GM12878 (cell line): ENCODE results near the gene BNIP1.

ENCODE experiments used
- ATF3 ChIP-seq: IDR thresholded peaks from 2 replicates; pipeline ENCODE4 v1.6.1; 2011; ENCODE audit warnings: low read depth, mild to moderate bottlenecking, low read length, moderate library complexity, borderline replicate concordance; ENCODE audit errors: extremely low read depth
- CREM ChIP-seq: IDR thresholded peaks from 2 replicates; pipeline ENCODE4 v1.6.1; 2014; ENCODE audit warnings: antibody characterized with exemption, low read depth
- CTCF ChIP-seq, 3 experiments: IDR thresholded peaks in 2 of 3; conservative IDR thresholded peaks in 1 of 3; 2 replicates each; pipeline ENCODE4 v1.5.1; 2011; ENCODE audit warnings: low read depth in 3 of 3, low read length in 3 of 3, mild to moderate bottlenecking in 3 of 3, control low read depth in 2 of 3, moderate library complexity in 2 of 3, inconsistent platforms in 1 of 3, mixed read lengths in 1 of 3; ENCODE audit not compliant: control insufficient read depth in 2 of 3, insufficient read depth in 1 of 3; ENCODE audit errors: extremely low read depth in 1 of 3
- FOXM1 ChIP-seq: IDR thresholded peaks from 2 replicates; pipeline ENCODE4 v1.6.1; 2012; ENCODE audit warnings: low read depth, mild to moderate bottlenecking, inconsistent platforms, low read length, moderate library complexity
- GABPA ChIP-seq: IDR thresholded peaks from 2 replicates; pipeline ENCODE4 v1.6.1; 2014; ENCODE audit warnings: antibody characterized with exemption, low read depth, mild to moderate bottlenecking, inconsistent platforms
- REST ChIP-seq: IDR thresholded peaks from 2 replicates; pipeline ENCODE4 v1.6.1; 2012; ENCODE audit warnings: mild to moderate bottlenecking, low read depth, low read length
- SIN3A ChIP-seq: IDR thresholded peaks from 2 replicates; pipeline ENCODE4 v1.6.1; 2012; ENCODE audit warnings: low read depth, low read length, improper control_type of control experiment
- SPI1 ChIP-seq: IDR thresholded peaks from 2 replicates; pipeline ENCODE4 v1.6.1; 2011; ENCODE audit warnings: low read depth, mild to moderate bottlenecking, low read length, moderate library complexity, borderline replicate concordance; ENCODE audit not compliant: insufficient read depth
- SUZ12 ChIP-seq: fragments of 200-600 bp; sonication (generic); IDR thresholded peaks from one replicate; pipeline ENCODE4 v1.6.1; 2018; ENCODE audit warnings: antibody characterized with exemption, mild to moderate bottlenecking; ENCODE audit not compliant: unreplicated experiment
- TCF12 ChIP-seq: IDR thresholded peaks from 2 replicates; pipeline ENCODE4 v1.6.1; 2011; ENCODE audit warnings: low read depth, mild to moderate bottlenecking, low read length
- YY1 ChIP-seq: IDR thresholded peaks from 2 replicates; pipeline ENCODE4 v1.6.1; 2011; ENCODE audit warnings: low read depth, mild to moderate bottlenecking, low read length
- TF ChIP-seq, protein P1 (sequence below): fragments of 450-650 bp; formaldehyde crosslinking; IDR thresholded peaks from 2 replicates; pipeline ENCODE4 v1.4.0; 2020; ENCODE audit warnings: mild to moderate bottlenecking, moderate library complexity
- TF ChIP-seq, protein P2 (sequence below): IDR thresholded peaks from 2 replicates; pipeline ENCODE4 v1.6.1; 2012; ENCODE audit warnings: improper control_type of control experiment, low read depth, low read length; ENCODE audit not compliant: insufficient replicate concordance

DNA sequence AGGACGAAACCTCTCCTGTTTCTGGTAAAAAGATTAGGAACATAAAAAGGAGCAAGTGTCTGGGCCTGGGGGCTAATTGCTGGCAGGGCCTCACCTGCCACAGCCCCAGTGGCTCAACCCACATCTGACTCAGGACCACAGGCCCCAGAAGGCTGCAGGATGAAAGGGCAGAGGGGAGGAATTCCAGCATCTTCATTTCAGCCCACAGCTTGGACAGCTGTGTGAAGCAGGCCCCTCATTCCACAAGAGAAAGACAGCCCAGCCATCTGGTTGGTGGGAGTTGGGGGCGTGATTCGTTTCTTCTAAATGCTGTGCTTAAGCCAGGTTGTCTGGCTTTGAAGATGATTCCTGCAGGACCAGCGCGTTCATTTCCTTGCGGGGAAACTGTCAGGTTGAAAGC lies 61.6 kb downstream of the BNIP1 start:
- TF ChIP-seq, protein P1, sequence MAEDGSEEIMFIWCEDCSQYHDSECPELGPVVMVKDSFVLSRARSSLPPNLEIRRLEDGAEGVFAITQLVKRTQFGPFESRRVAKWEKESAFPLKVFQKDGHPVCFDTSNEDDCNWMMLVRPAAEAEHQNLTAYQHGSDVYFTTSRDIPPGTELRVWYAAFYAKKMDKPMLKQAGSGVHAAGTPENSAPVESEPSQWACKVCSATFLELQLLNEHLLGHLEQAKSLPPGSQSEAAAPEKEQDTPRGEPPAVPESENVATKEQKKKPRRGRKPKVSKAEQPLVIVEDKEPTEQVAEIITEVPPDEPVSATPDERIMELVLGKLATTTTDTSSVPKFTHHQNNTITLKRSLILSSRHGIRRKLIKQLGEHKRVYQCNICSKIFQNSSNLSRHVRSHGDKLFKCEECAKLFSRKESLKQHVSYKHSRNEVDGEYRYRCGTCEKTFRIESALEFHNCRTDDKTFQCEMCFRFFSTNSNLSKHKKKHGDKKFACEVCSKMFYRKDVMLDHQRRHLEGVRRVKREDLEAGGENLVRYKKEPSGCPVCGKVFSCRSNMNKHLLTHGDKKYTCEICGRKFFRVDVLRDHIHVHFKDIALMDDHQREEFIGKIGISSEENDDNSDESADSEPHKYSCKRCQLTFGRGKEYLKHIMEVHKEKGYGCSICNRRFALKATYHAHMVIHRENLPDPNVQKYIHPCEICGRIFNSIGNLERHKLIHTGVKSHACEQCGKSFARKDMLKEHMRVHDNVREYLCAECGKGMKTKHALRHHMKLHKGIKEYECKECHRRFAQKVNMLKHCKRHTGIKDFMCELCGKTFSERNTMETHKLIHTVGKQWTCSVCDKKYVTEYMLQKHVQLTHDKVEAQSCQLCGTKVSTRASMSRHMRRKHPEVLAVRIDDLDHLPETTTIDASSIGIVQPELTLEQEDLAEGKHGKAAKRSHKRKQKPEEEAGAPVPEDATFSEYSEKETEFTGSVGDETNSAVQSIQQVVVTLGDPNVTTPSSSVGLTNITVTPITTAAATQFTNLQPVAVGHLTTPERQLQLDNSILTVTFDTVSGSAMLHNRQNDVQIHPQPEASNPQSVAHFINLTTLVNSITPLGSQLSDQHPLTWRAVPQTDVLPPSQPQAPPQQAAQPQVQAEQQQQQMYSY (CRISPR knock-in tag), result no peak
- TF ChIP-seq CTCF (IDR thresholded peaks at IDR 0.05 in 2 of 3, conservative IDR thresholded peaks at IDR 0.05 in 1 of 3; ENCODE audit: control insufficient read depth in 2 of 3, extremely low read depth in 1 of 3, insufficient read depth in 1 of 3, low read depth in 3 of 3, low read length in 3 of 3) (no peak), ATF3 (no peak), YY1 (no peak), GABPA (no peak), SPI1 (no peak), TCF12 (no peak), REST (no peak), SUZ12 (no peak), CREM (no peak), FOXM1 (no peak), SIN3A (no peak)
- TF ChIP-seq, protein P2, sequence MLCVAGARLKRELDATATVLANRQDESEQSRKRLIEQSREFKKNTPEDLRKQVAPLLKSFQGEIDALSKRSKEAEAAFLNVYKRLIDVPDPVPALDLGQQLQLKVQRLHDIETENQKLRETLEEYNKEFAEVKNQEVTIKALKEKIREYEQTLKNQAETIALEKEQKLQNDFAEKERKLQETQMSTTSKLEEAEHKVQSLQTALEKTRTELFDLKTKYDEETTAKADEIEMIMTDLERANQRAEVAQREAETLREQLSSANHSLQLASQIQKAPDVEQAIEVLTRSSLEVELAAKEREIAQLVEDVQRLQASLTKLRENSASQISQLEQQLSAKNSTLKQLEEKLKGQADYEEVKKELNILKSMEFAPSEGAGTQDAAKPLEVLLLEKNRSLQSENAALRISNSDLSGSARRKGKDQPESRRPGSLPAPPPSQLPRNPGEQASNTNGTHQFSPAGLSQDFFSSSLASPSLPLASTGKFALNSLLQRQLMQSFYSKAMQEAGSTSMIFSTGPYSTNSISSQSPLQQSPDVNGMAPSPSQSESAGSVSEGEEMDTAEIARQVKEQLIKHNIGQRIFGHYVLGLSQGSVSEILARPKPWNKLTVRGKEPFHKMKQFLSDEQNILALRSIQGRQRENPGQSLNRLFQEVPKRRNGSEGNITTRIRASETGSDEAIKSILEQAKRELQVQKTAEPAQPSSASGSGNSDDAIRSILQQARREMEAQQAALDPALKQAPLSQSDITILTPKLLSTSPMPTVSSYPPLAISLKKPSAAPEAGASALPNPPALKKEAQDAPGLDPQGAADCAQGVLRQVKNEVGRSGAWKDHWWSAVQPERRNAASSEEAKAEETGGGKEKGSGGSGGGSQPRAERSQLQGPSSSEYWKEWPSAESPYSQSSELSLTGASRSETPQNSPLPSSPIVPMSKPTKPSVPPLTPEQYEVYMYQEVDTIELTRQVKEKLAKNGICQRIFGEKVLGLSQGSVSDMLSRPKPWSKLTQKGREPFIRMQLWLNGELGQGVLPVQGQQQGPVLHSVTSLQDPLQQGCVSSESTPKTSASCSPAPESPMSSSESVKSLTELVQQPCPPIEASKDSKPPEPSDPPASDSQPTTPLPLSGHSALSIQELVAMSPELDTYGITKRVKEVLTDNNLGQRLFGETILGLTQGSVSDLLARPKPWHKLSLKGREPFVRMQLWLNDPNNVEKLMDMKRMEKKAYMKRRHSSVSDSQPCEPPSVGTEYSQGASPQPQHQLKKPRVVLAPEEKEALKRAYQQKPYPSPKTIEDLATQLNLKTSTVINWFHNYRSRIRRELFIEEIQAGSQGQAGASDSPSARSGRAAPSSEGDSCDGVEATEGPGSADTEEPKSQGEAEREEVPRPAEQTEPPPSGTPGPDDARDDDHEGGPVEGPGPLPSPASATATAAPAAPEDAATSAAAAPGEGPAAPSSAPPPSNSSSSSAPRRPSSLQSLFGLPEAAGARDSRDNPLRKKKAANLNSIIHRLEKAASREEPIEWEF, result no peak
